T-helper 1 cell treated with Interleukin-12 subunit alpha and Interleukin-12 subunit beta and Interleukin-4 antibody, amounts not matched to agents 30 ng/mL and 1 ng/mL, for 36 hours (primary cell): ENCODE measurements around the gene INVS. TPM values are rescaled to one million over a fixed set of nuclear protein-coding genes. Genes with fewer than 3 reads are reported as not detected.
"Not testable (repeated sequence)": the region's sequence is repeated elsewhere in the genome, so short reads cannot be mapped to it uniquely, and the experiment has no call there.

Source experiments
- intact Hi-C: fragments of 100-400 bp; cut with micrococcal nuclease; formaldehyde crosslinking; loops from one replicate; pipeline ENCODE4 v1.15.1; 2024
- total RNA-seq: library from RNA; stranded (reverse); gene quantifications from 2 replicates; pipeline ENCODE4 v1.2.3, GENCODE V29; 2022

Gene INVS
- total RNA-seq, 1 donor from 2014 or later = 16.7 TPM

- intact Hi-C loops = no loop called here
Observed at GRCh38 chr9:100112677-100113336, 13.8 kb downstream of the INVS start.

- intact Hi-C loops = no loop called here
Observed at GRCh38 chr9:100117316-100117715, 18.3 kb downstream of the INVS start.

- intact Hi-C loops = no loop called here
Observed at GRCh38 chr9:100120286-100120685, 21.2 kb downstream of the INVS start.

GRCh38 chr9:100125236-100125635 is 26.2 kb downstream of the INVS start:
- intact Hi-C loops = no loop called here

GRCh38 chr9:100125910-100126309 is 26.9 kb downstream of the INVS start:
- intact Hi-C loops = no loop called here

- intact Hi-C loops = no loop called here
Observed at GRCh38 chr9:100126423-100126822, 27.4 kb downstream of the INVS start.

- intact Hi-C loops = no loop called here
Observed at GRCh38 chr9:100129772-100130171, 30.7 kb downstream of the INVS start.

GRCh38 chr9:100131216-100131615 is 32.2 kb downstream of the INVS start:
- intact Hi-C loops = no loop called here

- intact Hi-C loops = no loop called here
Observed at GRCh38 chr9:100131875-100132430, 32.9 kb downstream of the INVS start.

- intact Hi-C loops = no loop called here
Observed at GRCh38 chr9:100134731-100135130, 35.7 kb downstream of the INVS start.

GRCh38 chr9:100136799-100137198 is 37.8 kb downstream of the INVS start:
- intact Hi-C loops = not testable (repeated sequence)

GRCh38 chr9:100140303-100140702 is 41.3 kb downstream of the INVS start:
- intact Hi-C loops = not testable (repeated sequence)

GRCh38 chr9:100141862-100142261 is 42.8 kb downstream of the INVS start:
- intact Hi-C loops = not testable (repeated sequence)

GRCh38 chr9:100145167-100145934 is 46.3 kb downstream of the INVS start:
- intact Hi-C loops = not testable (repeated sequence)

GRCh38 chr9:100145976-100146375 is 46.9 kb downstream of the INVS start:
- intact Hi-C loops = not testable (repeated sequence)

- intact Hi-C loops = no loop called here
Observed at GRCh38 chr9:100150214-100150613, 51.2 kb downstream of the INVS start.

- intact Hi-C loops = no loop called here
Observed at GRCh38 chr9:100160021-100160420, 61.0 kb downstream of the INVS start.

- intact Hi-C loops = no loop called here
Observed at GRCh38 chr9:100167176-100167575, 68.1 kb downstream of the INVS start.

- intact Hi-C loops = no loop called here
Observed at GRCh38 chr9:100167915-100168654, 69.0 kb downstream of the INVS start.

GRCh38 chr9:100170085-100170484 is 71.0 kb downstream of the INVS start:
- intact Hi-C loops = no loop called here

- intact Hi-C loops = no loop called here
Observed at GRCh38 chr9:100170556-100170955, 71.5 kb downstream of the INVS start.

- intact Hi-C loops = no loop called here
Observed at GRCh38 chr9:100186356-100186755, 87.3 kb downstream of the INVS start.
